HG03103 (cell line): ENCODE results near the gene LIF.

Experiments
- ATAC-seq: cut with Tn5 transposase; IDR thresholded peaks from one replicate; pipeline ENCODE4 v1.9.1; 2021; ENCODE audit warnings: low read depth; ENCODE audit not compliant: unreplicated experiment

The LIF gene

DNA sequence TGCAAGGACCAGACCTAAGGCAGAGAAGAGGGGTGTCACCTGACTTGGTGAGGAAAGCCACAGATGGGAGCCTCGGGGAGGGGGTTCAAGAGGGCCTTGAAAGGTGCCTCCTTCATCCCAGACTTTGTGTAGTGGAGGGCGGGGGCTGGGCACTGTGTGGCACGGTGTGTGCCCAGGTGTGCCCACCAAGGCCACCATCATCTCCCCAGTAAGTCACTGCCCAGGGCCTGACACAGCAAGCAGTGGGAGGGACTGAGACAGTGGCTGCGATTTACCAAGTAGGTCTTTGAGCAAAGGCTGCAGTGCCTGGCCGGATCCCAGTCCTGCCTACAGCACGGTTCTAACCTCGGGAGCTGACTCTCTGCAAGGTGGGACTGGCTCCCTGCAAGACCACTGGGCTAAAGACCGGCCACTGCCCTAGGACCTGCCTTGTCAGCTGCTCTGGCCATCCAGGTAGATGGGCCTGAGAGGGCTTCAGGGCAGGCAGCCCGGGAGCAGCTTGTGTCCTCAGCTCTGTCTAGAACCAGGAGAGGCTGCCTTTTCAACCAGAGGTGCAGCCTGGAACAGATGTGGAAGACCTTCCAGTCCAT is 18.7 kb upstream of the LIF start:
- ATAC-seq = no peak

DNA sequence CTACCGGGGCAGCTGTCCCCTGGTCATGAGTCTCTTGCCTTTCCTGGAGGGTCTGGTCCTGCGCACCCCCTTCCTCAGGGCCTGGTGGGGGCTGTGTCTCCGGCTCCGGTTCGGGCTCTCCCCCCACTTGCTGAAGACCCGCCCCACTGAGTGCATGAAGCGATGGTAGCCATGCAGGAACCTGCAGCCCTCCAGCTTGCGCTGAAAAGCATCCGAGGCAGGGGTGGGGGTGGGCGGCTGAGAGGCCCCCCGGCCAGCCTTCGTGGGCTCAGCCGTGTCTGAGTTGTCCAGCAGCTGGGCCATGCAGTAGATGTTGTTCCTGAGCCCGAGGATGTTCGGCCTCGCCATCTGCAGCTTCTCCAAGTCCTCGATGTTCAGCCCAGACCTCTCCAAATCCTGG is 17.3 kb upstream of the LIF start:
- no peak for ATAC-seq

DNA sequence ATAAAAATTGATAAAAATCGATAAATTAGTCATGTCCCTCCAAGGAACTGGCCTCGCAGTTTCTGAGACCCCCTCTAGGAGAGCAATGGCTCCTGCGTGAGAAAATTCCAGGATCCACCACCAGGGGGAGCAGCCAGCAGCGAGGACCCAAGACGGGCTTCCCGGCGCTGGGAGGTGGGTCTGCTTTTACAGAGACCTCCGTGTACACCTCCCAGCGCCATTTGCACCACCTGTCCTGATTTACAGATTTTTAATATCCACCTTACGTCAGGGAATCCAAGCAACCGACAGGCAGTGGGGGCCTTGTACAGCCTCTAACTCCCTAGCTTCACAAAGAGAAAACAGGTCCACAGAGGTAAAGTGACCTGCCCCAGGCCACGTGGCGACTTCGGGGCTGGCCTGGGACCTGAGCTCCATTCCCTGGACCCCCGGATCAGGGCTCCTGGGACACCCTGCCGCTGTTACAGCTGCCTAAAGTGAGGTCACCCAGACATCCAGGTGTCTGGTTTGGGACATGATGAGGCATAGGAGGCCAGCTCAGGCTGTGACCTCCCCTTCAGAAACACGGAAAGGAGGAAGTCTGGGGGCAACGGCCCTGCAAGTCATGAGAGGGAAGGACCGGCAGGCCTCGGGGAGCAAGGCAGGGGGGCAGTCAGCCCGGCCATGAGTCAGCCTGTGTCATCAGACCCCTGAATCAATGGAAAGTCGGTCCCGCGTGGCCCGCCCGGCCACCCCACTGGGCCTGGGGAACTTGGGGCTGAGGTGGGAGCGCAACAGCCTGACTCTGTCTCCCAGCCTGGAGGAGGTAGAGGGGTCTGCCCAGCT is 16.6 kb upstream of the LIF start:
- no peak for ATAC-seq

DNA sequence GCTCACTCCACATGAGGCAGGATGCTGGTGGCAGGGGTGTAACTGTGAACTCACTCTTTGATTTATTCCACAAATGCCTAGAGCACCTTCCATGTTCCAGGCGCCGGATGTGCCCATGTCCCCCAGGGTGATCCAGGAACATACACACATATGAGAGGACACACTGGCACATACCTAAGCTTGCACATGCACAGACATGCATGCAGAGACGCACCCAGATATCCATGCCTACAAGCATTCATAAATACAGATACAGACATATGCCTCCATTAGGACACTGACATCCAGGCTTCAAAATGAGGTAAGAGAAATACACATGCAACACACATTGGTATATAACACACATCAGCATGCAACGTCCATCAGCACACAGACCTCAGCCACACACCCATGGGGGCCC is 15.6 kb upstream of the LIF start:
- no peak for ATAC-seq

GRCh38 chr22:30261134-30261533 is 14.6 kb upstream of the LIF start:
- no peak for ATAC-seq

DNA sequence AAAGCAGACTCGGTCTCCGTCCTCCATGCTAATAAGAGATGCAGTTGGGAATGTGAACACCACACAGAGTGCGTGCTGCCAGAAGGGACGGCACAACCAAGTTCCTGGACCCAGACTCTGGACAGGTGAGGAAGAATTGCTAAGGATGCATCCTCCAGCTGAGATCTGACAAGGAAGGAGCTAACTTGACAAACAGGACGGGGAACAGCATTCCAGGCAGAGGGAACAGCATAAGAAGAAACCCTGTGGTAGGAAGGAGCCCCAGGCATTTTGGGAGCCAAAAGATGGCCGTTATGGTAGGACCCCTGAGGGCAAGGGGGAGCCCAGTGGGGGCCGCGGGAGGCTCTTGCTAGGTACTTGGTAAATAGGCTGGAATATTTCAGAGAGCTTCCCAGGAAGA is 14.1 kb upstream of the LIF start:
- ATAC-seq = no peak

DNA sequence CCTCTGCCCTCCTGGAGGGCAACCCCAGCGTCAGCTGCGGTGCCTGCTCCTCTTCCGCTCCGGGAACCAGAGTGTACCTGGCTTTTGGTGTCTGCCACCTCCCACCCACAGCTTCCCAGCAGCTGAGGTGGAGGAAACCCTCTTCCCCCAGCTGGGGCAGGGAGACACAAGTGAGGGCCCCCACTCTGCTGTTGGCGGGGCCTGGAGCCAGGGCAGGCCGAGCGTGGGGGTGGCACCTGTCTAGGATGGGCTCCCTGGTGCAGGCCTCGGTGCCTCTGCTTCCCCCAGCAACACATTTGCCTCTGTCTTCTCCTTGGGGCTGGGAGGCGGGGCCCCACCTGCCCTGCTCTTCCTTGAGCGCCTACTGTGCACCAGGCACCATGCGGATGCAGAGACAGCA is 13.7 kb upstream of the LIF start:
- ATAC-seq = no peak

DNA sequence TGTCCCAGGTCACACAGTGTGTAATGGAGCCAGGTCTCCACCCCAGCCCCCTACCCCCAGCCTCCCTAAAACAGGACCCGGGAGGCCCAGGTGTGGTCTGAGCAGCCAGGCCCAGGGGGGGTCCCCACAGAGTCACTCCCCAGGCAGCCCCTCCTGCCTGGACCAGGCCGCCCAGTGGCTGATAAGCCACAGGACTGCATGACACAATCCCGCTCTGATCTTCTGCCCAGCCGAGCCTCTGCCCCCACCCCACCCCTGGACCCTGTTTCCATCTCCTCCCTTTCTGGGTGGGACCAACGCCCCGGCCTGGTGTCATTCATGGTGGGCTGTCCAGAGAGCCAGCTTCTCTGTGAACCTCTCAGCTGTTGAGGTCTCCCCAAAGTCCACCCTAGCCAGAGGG is 7.8 kb upstream of the LIF start:
- ATAC-seq = no peak

GRCh38 chr22:30253205-30253852 is 6.8 kb upstream of the LIF start:
- no peak for ATAC-seq

- ATAC-seq = no peak
Measured at GRCh38 chr22:30252411-30253204, 6.0 kb upstream of the LIF start.

DNA sequence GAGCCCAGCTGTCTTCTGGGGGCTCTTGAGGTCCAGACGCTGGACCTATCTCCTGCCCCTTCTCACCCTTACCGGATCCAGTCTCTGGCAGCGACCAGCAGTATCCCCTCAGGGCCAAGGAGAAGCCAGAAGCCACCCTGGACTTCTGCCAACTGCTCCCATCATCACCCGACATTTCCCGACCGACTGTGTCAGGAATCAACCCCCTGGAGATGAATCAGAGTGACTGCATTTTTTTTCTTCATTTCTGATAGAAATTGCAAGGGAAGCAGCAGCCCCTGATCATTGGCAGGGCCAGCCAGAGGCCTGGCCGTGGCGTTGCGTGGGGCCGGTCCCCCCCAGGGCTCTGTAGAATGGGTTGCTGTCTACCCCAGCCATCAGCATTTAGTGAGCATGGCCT is 5.2 kb upstream of the LIF start:
- no peak for ATAC-seq

DNA sequence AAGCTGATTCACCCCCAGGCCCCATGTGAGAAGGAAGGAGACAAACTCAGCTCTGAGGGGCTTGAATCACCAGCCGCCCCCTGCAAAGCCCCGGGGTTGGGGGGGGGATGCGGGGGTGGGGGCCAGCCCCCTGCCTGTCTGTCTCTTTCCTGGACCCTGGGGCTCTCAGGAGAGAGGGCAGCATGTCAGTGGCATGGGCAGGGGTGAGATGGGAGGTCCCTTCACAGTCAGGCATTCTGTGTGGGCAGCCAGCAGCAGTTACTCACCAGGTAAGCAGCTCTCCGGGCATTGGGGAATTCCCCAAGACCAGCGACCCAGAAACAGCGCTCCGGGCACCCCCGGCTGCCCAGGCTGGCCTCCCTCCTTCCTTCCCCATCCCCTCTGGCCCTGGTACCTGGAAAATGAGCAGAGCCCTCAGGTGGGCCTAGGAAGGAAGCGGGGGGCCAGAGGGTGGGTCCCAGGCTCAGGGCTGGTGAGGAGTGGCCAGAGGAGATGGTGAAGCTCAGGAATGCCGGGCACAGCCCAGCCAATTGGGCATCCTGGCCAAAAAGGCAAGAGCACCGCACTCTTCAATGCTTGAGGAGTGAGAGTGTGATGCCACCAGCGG is 4.2 kb upstream of the LIF start:
- no peak for ATAC-seq

DNA sequence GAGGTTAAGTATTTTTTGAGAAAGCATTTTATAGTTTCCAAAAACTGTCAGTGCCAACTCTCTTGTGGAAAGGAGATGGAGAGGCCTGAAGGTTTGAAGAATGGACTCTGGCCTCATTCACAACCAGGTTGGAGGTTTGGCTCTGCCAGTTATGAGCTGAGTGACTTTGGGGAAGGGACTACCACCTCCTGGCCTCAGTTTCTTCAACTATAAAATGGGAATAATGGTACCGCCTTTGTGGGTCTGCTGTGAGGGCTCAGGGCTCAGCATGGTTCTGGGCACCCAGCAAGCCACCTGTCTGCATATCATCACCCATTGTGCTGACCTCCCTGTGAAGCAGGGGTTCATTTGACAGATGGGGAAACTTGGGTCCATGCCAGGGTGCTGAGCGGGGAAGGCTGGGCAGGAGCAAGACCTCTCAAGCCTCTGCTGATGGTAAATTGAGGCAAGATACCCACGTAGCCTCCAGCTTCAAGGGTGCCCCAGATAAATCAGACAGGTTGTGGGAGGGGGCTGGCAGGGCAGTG is 3.5 kb upstream of the LIF start:
- ATAC-seq = no peak

GRCh38 chr22:30249049-30250038 is 2.8 kb upstream of the LIF start:
- no peak for ATAC-seq

- ATAC-seq = no peak
Measured at GRCh38 chr22:30248484-30248883, 1.9 kb upstream of the LIF start.

- no peak for ATAC-seq
Measured at GRCh38 chr22:30247974-30248373, 1.4 kb upstream of the LIF start.

GRCh38 chr22:30247561-30247960 is 1.0 kb upstream of the LIF start:
- ATAC-seq = no peak

- no peak for ATAC-seq
Measured at GRCh38 chr22:30246814-30247376, 336 bp upstream of the LIF start.
